ENCODE data around the gene DECR2. TPM values are rescaled to one million over a fixed set of nuclear protein-coding genes. Genes with fewer than 3 reads are reported as not detected.

The DECR2 gene
- total and polyA plus RNA-seq, 9 of the 15 experiments (the other 6 are each of a cell fraction or from before 2014, with no cell fraction given) = 1.0 to 31.9 (median 10.3) TPM

- TF ChIP-seq ZBTB34 (CRISPR knock-in tag; IDR thresholded peaks at IDR 0.05) = no peak
- TF ChIP-seq PML (IDR thresholded peaks at IDR 0.05; ENCODE audit: low read length) = no peak
- TF ChIP-seq PHTF2 (CRISPR knock-in tag; IDR thresholded peaks at IDR 0.05) = no peak
- no peak for TF ChIP-seq RBM15 (IDR thresholded peaks at IDR 0.05; ENCODE audit: insufficient read depth, low read length)
- TF ChIP-seq ARHGAP35 (IDR thresholded peaks at IDR 0.05; ENCODE audit: partially characterized antibody) = no peak
- no peak for TF ChIP-seq ZNF695 (CRISPR knock-in tag; IDR thresholded peaks at IDR 0.05)
- no peak for TF ChIP-seq TCF7L2 (IDR thresholded peaks at IDR 0.05; ENCODE audit: low read depth, low read length)
Observed at GRCh38 chr16:381789-382717, 19.6 kb upstream of the DECR2 start, which contains the start of gene PGAP6 (continued).

GRCh38 chr16:383326-384051, 18.2 kb upstream of the DECR2 start:
- ATAC-seq = no peak
- ChIA-PET POLR2A (interaction anchor here (1.5 kb wide), 1 partner anchor 13 kb away, joined by 3 read pairs; the partner anchor contains the start of gene NME4), CTCF (ENCODE audit: low intra/inter-chr PET ratio) (no interaction called here)

More at GRCh38 chr16:383326-384051, 18.2 kb upstream of the DECR2 start:
- intact Hi-C loops (cut with micrococcal nuclease) (no loop called here), in situ Hi-C loops (cut with MboI) (no loop called here)
- Histone ChIP-seq H3K79me2 (ENCODE audit: control insufficient read depth, insufficient read depth, low read length) (peaks cover 32% of the 10 kb centered on the region), H2AFZ (ENCODE audit: low read depth, low read length) (no peak overlapping the region), H3K36me3 (ENCODE audit: control insufficient read depth, insufficient read depth, low read length) (peaks cover 4% of the 10 kb centered on the region; the same call in 2 of the 3 replicates), H3K4me1 (replicated peaks in 1 of 2; ENCODE audit: control insufficient read depth in 2 of 2, insufficient read depth in 2 of 2, low read length in 2 of 2) (peaks cover 7 to 74% of the 10 kb centered on the region in 2 experiments; a peak in 4 of 5 replicates), H3K27me3 (ENCODE audit: control insufficient read depth in 2 of 2, insufficient read depth in 2 of 2, low read length in 2 of 2) (no peaks in the 10 kb centered on the region), H4K20me1 (replicated peaks; ENCODE audit: control insufficient read depth, insufficient read depth, low read length) (no peaks in the 10 kb centered on the region), H3K9me3 (replicated peaks; ENCODE audit: control insufficient read depth, insufficient read depth, low read depth, low read length) (no peaks in the 10 kb centered on the region), H3K9me1 (ENCODE audit: control insufficient read depth, insufficient read depth, low read length) (no peaks in the 10 kb centered on the region), H3K27ac (ENCODE audit: extremely low read depth, low read depth, low read length) (no peak overlapping the region), H3K4me3 (no peak overlapping the region), H3K9ac (ENCODE audit: insufficient read depth in 1 of 2, low read depth in 2 of 2, low read length in 2 of 2) (peak overlapping the region in 1 of 2 experiments; percentile 68; a peak in 2 of 4 replicates), H3K4me2 (ENCODE audit: insufficient read depth, low read length) (no peak overlapping the region)
- 83% methylated on average over 24 of the region's 33 CpGs for WGBS (ENCODE audit: insufficient coverage, low coverage, missing lambda C conversion rate)
- no peak for FAIRE-seq
- no TSS peak for BruUV-seq (replicated peaks)
- TF ChIP-seq ZBTB33 (CRISPR knock-in tag; IDR thresholded peaks at IDR 0.05) (peak; percentile 87), SMAD3 (CRISPR knock-in tag; conservative IDR thresholded peaks at IDR 0.05) (no peak), CEBPZ (IDR thresholded peaks at IDR 0.05; ENCODE audit: borderline replicate concordance, low read depth, low read length) (no peak)
- DNase-seq (ENCODE audit: extremely low read depth in 1 of 4, low spot score in 3 of 4) = no peak

Measured in K562 (cell line).